MCF 10A (cell line): ENCODE results near the gene TCAP. TPM values are rescaled to one million over a fixed set of nuclear protein-coding genes. Genes with fewer than 3 reads are reported as not detected.
"Not testable (repeated sequence)": the region's sequence is repeated elsewhere in the genome, so short reads cannot be mapped to it uniquely, and the experiment has no call there.

Experiments used
- BruUV-seq: library from RNA; stranded (reverse); fragments of 400-500 nt; replicated peaks from 2 replicates; lab custom pipeline; 2021; lab: Mats Ljungman, UMichigan
- CTCF ChIA-PET: fragments of 300-600 bp; sonication (Branson Sonifier 250); formaldehyde crosslinking; extraction: SDS; loops from one replicate; lab custom pipeline; 2021; ENCODE audit warnings: antibody characterized with exemption, inconsistent platforms; lab: Yijun Ruan, JAX
- POLR2A ChIA-PET: fragments of 300-600, 350-650 bp; sonication (Branson Sonifier 250); formaldehyde crosslinking; extraction: SDS; loops from one replicate; lab custom pipeline; 2020; ENCODE audit warnings: antibody characterized with exemption, inconsistent platforms; lab: Yijun Ruan, JAX
- DNase-seq: peaks from one replicate; pipeline ENCODE4 v3.0.0-alpha.2; 2018; ENCODE audit not compliant: unreplicated experiment
- H3K27ac Mint-ChIP-seq: one replicate; pipeline ENCODE4 v1.8.0; 2022; ENCODE audit warnings: mild to moderate bottlenecking, low read depth, mixed read lengths; ENCODE audit not compliant: unreplicated experiment
- H3K27me3 Mint-ChIP-seq: one replicate; pipeline ENCODE4 v1.8.0; 2022; ENCODE audit warnings: mixed read lengths; ENCODE audit not compliant: insufficient read depth, unreplicated experiment
- H3K36me3 Mint-ChIP-seq: one replicate; pipeline ENCODE4 v1.8.0; 2022; ENCODE audit warnings: mild to moderate bottlenecking, moderate library complexity, mixed read lengths; ENCODE audit not compliant: insufficient read depth, unreplicated experiment
- H3K4me1 Mint-ChIP-seq: one replicate; pipeline ENCODE4 v1.8.0; 2022; ENCODE audit warnings: mixed read lengths; ENCODE audit not compliant: insufficient read depth, unreplicated experiment
- H3K4me3 Mint-ChIP-seq: one replicate; pipeline ENCODE4 v1.8.0; 2022; ENCODE audit warnings: mild to moderate bottlenecking, moderate library complexity, mixed read lengths; ENCODE audit not compliant: unreplicated experiment
- H3K9me3 Mint-ChIP-seq: one replicate; pipeline ENCODE4 v1.8.0; 2022; ENCODE audit warnings: mixed read lengths; ENCODE audit not compliant: unreplicated experiment
- CTCF ChIP-seq: fragments of 200-600 bp; IDR thresholded peaks from one replicate; pipeline ENCODE4 v1.8.0; 2022; ENCODE audit warnings: antibody characterized with exemption, mild to moderate bottlenecking; ENCODE audit not compliant: unreplicated experiment
- intact Hi-C: fragments of 100-400 bp; cut with micrococcal nuclease; formaldehyde crosslinking; loops from 2 replicates; pipeline ENCODE4 v1.14.1; 2022
- total RNA-seq: library from RNA; stranded (reverse); gene quantifications from 2 replicates; pipeline ENCODE4 v1.2.3, GENCODE V29; 2022

The TCAP gene
- total RNA-seq, 1 experiment from 2014 or later = 0.37 TPM

- no peak for DNase-seq
- TF ChIP-seq CTCF = no peak
- BruUV-seq = no TSS peak
- no peaks in the 10 kb centered on the region for H3K27me3 Mint-ChIP-seq
- intact Hi-C loops = no loop called here
- no peaks in the 10 kb centered on the region for H3K4me1 Mint-ChIP-seq
- H3K27ac Mint-ChIP-seq = no peak overlapping the region
- no peaks in the 10 kb centered on the region for H3K9me3 Mint-ChIP-seq
- H3K4me3 Mint-ChIP-seq = no peak overlapping the region
- ChIA-PET POLR2A (interaction anchor here (1.2 kb wide), 1 partner anchor 11 kb away, joined by 4 read pairs; no protein-coding TSS in a partner anchor), CTCF (interaction anchor here (1.0 to 1.8 kb wide), 3 partner anchors 10 to 72 kb away, joined by 3 to 5 read pairs (median 4); no protein-coding TSS in a partner anchor)
- H3K36me3 Mint-ChIP-seq = no peaks in the 10 kb centered on the region
These were observed 29.4 kb downstream of the TCAP start for GRCh38 chr17:39694593-39694992.

DNA sequence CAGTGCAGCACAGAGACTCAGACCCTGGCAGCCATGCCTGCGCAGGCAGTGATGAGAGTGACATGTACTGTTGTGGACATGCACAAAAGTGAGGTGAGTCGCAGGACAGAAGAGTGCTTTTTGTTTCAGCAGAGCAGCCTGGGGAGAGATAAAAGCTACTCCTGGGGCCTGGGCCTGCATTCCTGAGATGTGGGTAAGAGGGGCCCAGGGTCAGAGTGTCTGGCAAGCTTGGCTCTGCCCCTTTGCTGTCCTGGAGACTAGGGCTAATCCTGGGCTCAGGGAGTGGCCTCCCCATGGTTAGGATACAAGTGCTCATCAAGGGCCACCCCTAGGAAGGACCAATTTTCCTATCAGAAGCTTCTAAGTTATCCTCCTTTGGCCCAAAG is 29.9 kb downstream of the TCAP start:
- Mint-ChIP-seq H3K27ac (no peak overlapping the region), H3K4me3 (no peak overlapping the region), H3K4me1 (no peaks in the 10 kb centered on the region), H3K36me3 (no peaks in the 10 kb centered on the region), H3K9me3 (no peaks in the 10 kb centered on the region), H3K27me3 (no peaks in the 10 kb centered on the region)
- no peak for TF ChIP-seq CTCF
- ChIA-PET POLR2A (interaction anchor here (1.2 to 1.3 kb wide), 2 partner anchors 11 to 17 kb away, joined by 4 read pairs; no protein-coding TSS in a partner anchor), CTCF (interaction anchor here (0.8 to 1.8 kb wide), 5 partner anchors 10 to 73 kb away, joined by 3 to 5 read pairs (median 4); no protein-coding TSS in a partner anchor)
- no TSS peak for BruUV-seq
- intact Hi-C loops = no loop called here
- no peak for DNase-seq

- POLR2A ChIA-PET = interaction anchor here (0.8 kb wide), 1 partner anchor 9 kb away, joined by 3 read pairs; the partner anchor contains the start of gene PGAP3
These were observed 31.6 kb downstream of the TCAP start for GRCh38 chr17:39696731-39697130.

GRCh38 chr17:39697961-39698360 is 32.8 kb downstream of the TCAP start:
- intact Hi-C loops = no loop called here
- POLR2A ChIA-PET = interaction anchor here (0.6 kb wide), 2 partner anchors 9 to 36 kb away, joined by 3 read pairs; no protein-coding TSS in a partner anchor
- no peak overlapping the region for H3K27ac Mint-ChIP-seq
- no peaks in the 10 kb centered on the region for H3K9me3 Mint-ChIP-seq
- no TSS peak for BruUV-seq
- no peak for TF ChIP-seq CTCF
- H3K4me3 Mint-ChIP-seq = no peak overlapping the region
- H3K36me3 Mint-ChIP-seq = no peaks in the 10 kb centered on the region
- peaks cover 15% of the 10 kb centered on the region for H3K4me1 Mint-ChIP-seq
- DNase-seq = no peak
- CTCF ChIA-PET = interaction anchor here (0.5 to 1.4 kb wide), 5 partner anchors 32 to 63 kb away, joined by 3 to 4 read pairs (median 3); no protein-coding TSS in a partner anchor
- H3K27me3 Mint-ChIP-seq = no peaks in the 10 kb centered on the region

More at GRCh38 chr17:39696731-39697130, 31.6 kb downstream of the TCAP start:
- BruUV-seq = no TSS peak
- no peak for DNase-seq
- Mint-ChIP-seq H3K4me1 (peaks cover 10% of the 10 kb centered on the region), H3K9me3 (no peaks in the 10 kb centered on the region), H3K27me3 (no peaks in the 10 kb centered on the region), H3K36me3 (no peaks in the 10 kb centered on the region), H3K27ac (no peak overlapping the region), H3K4me3 (no peak overlapping the region)
- CTCF ChIA-PET = interaction anchor here (0.6 kb wide), 1 partner anchor 337 kb away, joined by 3 read pairs; no protein-coding TSS in a partner anchor
- no peak for TF ChIP-seq CTCF
- intact Hi-C loops = no loop called here

- H3K27me3 Mint-ChIP-seq, H3K9me3 Mint-ChIP-seq, DNase-seq, H3K36me3 Mint-ChIP-seq, BruUV-seq, intact Hi-C loops: not testable (repeated sequence)
- Mint-ChIP-seq H3K4me1 (peaks cover 15% of the 10 kb centered on the region), H3K27ac (peak overlapping the region; percentile 56), H3K4me3 (peak overlapping the region; percentile 81)
- POLR2A ChIA-PET = interaction anchor here (0.6 to 3.1 kb wide), 21 partner anchors 11 to 282 kb away, joined by 3 to 68 read pairs (median 6); partner anchors contain the start of genes CDK12, MIEN1, PGAP3 and PSMD3
- CTCF ChIA-PET = interaction anchor here (0.8 to 2.5 kb wide), 4 partner anchors 8 to 80 kb away, joined by 3 to 13 read pairs (median 4); partner anchors contain the start of gene MIEN1
These were observed 34.1 kb downstream of the TCAP start for GRCh38 chr17:39699157-39699817.
